ENCODE measurements around the gene TRIP13. TPM values are rescaled to one million over a fixed set of nuclear protein-coding genes. Genes with fewer than 3 reads are reported as not detected.
A peak's percentile ranks its signal among the peaks of the same experiment; 100 is the strongest.
"Not testable (repeated sequence)": the region's sequence is repeated elsewhere in the genome, so short reads cannot be mapped to it uniquely, and the experiment has no call there.

Gene TRIP13
- total and polyA plus RNA-seq, 9 of the 15 experiments (the other 6 are each of a cell fraction or from before 2014, with no cell fraction given) = 24.1 to 116 (median 53.2) TPM

- TF ChIP-seq, protein P1, sequence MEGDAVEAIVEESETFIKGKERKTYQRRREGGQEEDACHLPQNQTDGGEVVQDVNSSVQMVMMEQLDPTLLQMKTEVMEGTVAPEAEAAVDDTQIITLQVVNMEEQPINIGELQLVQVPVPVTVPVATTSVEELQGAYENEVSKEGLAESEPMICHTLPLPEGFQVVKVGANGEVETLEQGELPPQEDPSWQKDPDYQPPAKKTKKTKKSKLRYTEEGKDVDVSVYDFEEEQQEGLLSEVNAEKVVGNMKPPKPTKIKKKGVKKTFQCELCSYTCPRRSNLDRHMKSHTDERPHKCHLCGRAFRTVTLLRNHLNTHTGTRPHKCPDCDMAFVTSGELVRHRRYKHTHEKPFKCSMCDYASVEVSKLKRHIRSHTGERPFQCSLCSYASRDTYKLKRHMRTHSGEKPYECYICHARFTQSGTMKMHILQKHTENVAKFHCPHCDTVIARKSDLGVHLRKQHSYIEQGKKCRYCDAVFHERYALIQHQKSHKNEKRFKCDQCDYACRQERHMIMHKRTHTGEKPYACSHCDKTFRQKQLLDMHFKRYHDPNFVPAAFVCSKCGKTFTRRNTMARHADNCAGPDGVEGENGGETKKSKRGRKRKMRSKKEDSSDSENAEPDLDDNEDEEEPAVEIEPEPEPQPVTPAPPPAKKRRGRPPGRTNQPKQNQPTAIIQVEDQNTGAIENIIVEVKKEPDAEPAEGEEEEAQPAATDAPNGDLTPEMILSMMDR (IDR thresholded peaks at IDR 0.05 in 2 of 3, conservative IDR thresholded peaks at IDR 0.05 in 1 of 3; ENCODE audit: insufficient read depth in 2 of 3, low read depth in 1 of 3, low read length in 3 of 3) = peak in 2 of 3 experiments; percentile 30 to 34; a peak in 3 of 6 replicates
- 0 out of 4 replicates have a peak, but pooled peaks of 1 of the 2 experiments have one; percentile 16 for TF ChIP-seq RAD21 (CRISPR knock-in tag; conservative IDR thresholded peaks at IDR 0.05 in 1 of 2, IDR thresholded peaks at IDR 0.05 in 1 of 2)
- in situ Hi-C loops (cut with MboI) = loop anchor here (10.0 kb wide), 1 partner anchor 89 kb away; no protein-coding TSS in a partner anchor
- peaks cover 2 to 14% of the 10 kb centered on the region in 2 experiments; a peak in 3 of 5 replicates for H3K27me3 ChIP-seq (ENCODE audit: control insufficient read depth in 2 of 2, insufficient read depth in 2 of 2, low read length in 2 of 2)
- H3K4me2 ChIP-seq (ENCODE audit: insufficient read depth, low read length); H4K20me1 ChIP-seq (replicated peaks; ENCODE audit: control insufficient read depth, insufficient read depth, low read length); H2AFZ ChIP-seq (ENCODE audit: low read depth, low read length); CTCF ChIA-PET (ENCODE audit: low intra/inter-chr PET ratio); H3K9me3 ChIP-seq (replicated peaks; ENCODE audit: control insufficient read depth, insufficient read depth, low read depth, low read length); H3K36me3 ChIP-seq (ENCODE audit: control insufficient read depth, insufficient read depth, low read length); H3K4me3 ChIP-seq; H3K27ac ChIP-seq (ENCODE audit: extremely low read depth, low read depth, low read length); DNase-seq (ENCODE audit: extremely low read depth in 1 of 4, low spot score in 3 of 4); intact Hi-C loops (cut with micrococcal nuclease); H3K79me2 ChIP-seq (ENCODE audit: control insufficient read depth, insufficient read depth, low read length); BruUV-seq (replicated peaks); FAIRE-seq; POLR2A ChIA-PET; H3K4me1 ChIP-seq (replicated peaks in 1 of 2; ENCODE audit: control insufficient read depth in 2 of 2, insufficient read depth in 2 of 2, low read length in 2 of 2); H3K9ac ChIP-seq (ENCODE audit: insufficient read depth in 1 of 2, low read depth in 2 of 2, low read length in 2 of 2); H3K9me1 ChIP-seq (ENCODE audit: control insufficient read depth, insufficient read depth, low read length): not testable (repeated sequence)
- 18% methylated on average over 8 of the region's 22 CpGs for WGBS (ENCODE audit: insufficient coverage, low coverage, missing lambda C conversion rate)
- ATAC-seq = peak; percentile 64
Measured at GRCh38 chr5:843926-844325, 48.8 kb upstream of the TRIP13 start.

- DNase-seq (ENCODE audit: extremely low read depth in 1 of 4, low spot score in 3 of 4); intact Hi-C loops (cut with micrococcal nuclease); H2AFZ ChIP-seq (ENCODE audit: low read depth, low read length); H3K4me3 ChIP-seq; ATAC-seq; H3K27ac ChIP-seq (ENCODE audit: extremely low read depth, low read depth, low read length); BruUV-seq (replicated peaks); H3K36me3 ChIP-seq (ENCODE audit: control insufficient read depth, insufficient read depth, low read length); CTCF ChIA-PET (ENCODE audit: low intra/inter-chr PET ratio); H4K20me1 ChIP-seq (replicated peaks; ENCODE audit: control insufficient read depth, insufficient read depth, low read length); H3K9me1 ChIP-seq (ENCODE audit: control insufficient read depth, insufficient read depth, low read length); H3K9ac ChIP-seq (ENCODE audit: insufficient read depth in 1 of 2, low read depth in 2 of 2, low read length in 2 of 2); H3K4me2 ChIP-seq (ENCODE audit: insufficient read depth, low read length); H3K4me1 ChIP-seq (replicated peaks in 1 of 2; ENCODE audit: control insufficient read depth in 2 of 2, insufficient read depth in 2 of 2, low read length in 2 of 2); H3K9me3 ChIP-seq (replicated peaks; ENCODE audit: control insufficient read depth, insufficient read depth, low read depth, low read length); FAIRE-seq; POLR2A ChIA-PET; H3K79me2 ChIP-seq (ENCODE audit: control insufficient read depth, insufficient read depth, low read length): not testable (repeated sequence)
- in situ Hi-C loops (cut with MboI) = loop anchor here (10.0 kb wide), 1 partner anchor 90 kb away; no protein-coding TSS in a partner anchor
- WGBS (ENCODE audit: insufficient coverage, low coverage, missing lambda C conversion rate) = 19% methylated on average over 13 of the region's 16 CpGs
- H3K27me3 ChIP-seq (ENCODE audit: control insufficient read depth in 2 of 2, insufficient read depth in 2 of 2, low read length in 2 of 2) = peaks cover 2 to 19% of the 10 kb centered on the region in 2 experiments; a peak in 4 of 5 replicates
Measured at GRCh38 chr5:844426-844825, 48.3 kb upstream of the TRIP13 start.

DNA sequence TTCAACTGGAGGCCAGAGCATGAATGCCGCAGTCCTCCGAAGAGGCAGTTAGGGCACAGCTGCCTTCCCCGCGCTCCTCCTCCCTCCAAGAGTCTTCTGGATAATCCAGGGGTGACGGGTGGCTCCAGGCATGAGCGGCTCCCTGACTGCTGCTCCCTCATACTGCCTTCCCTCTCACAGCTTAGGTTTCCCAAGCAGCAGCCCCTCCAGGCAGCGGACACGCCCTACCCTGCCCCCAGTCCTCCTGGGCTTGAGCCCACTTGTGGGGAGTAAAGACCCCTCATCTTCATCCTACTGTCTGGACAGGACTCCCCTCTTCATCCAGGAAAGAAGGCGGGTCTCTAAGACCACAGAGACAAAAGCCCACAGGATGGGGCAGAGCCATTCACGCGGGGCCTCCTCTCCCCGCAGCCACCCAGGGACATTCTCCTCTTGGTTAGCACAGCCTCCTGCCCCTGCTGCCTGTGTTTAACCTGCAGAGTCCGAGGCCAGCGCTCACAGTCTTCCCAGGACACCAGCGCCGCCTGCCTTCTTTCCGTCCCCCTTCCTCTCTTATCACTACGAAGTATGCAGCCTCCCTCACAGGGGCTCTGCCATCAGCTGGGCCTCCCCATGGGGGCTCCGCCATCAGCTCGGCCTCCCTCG lies 47.5 kb upstream of the TRIP13 start:
- H3K9me3 ChIP-seq (replicated peaks; ENCODE audit: control insufficient read depth, insufficient read depth, low read depth, low read length); H3K4me3 ChIP-seq; BruUV-seq (replicated peaks); CTCF ChIA-PET (ENCODE audit: low intra/inter-chr PET ratio); H3K27ac ChIP-seq (ENCODE audit: extremely low read depth, low read depth, low read length); H3K9me1 ChIP-seq (ENCODE audit: control insufficient read depth, insufficient read depth, low read length); intact Hi-C loops (cut with micrococcal nuclease); H3K9ac ChIP-seq (ENCODE audit: insufficient read depth in 1 of 2, low read depth in 2 of 2, low read length in 2 of 2); POLR2A ChIA-PET; H2AFZ ChIP-seq (ENCODE audit: low read depth, low read length); H3K4me2 ChIP-seq (ENCODE audit: insufficient read depth, low read length); DNase-seq (ENCODE audit: extremely low read depth in 1 of 4, low spot score in 3 of 4); H3K79me2 ChIP-seq (ENCODE audit: control insufficient read depth, insufficient read depth, low read length); H3K36me3 ChIP-seq (ENCODE audit: control insufficient read depth, insufficient read depth, low read length); H4K20me1 ChIP-seq (replicated peaks; ENCODE audit: control insufficient read depth, insufficient read depth, low read length): not testable (repeated sequence)
- FAIRE-seq (peak; percentile 55), ATAC-seq (peak; percentile 72)
- in situ Hi-C loops (cut with MboI) = loop anchor here (10.0 kb wide), 1 partner anchor 90 kb away; no protein-coding TSS in a partner anchor
- H3K4me1 ChIP-seq (replicated peaks in 1 of 2; ENCODE audit: control insufficient read depth in 2 of 2, insufficient read depth in 2 of 2, low read length in 2 of 2) = peaks cover 0 to 13% of the 10 kb centered on the region in 2 experiments; a peak in 2 of 5 replicates
- WGBS (ENCODE audit: insufficient coverage, low coverage, missing lambda C conversion rate) = 12% methylated on average over 11 of the region's 21 CpGs
- H3K27me3 ChIP-seq (ENCODE audit: control insufficient read depth in 2 of 2, insufficient read depth in 2 of 2, low read length in 2 of 2) = peaks cover 9 to 27% of the 10 kb centered on the region in 2 experiments; a peak in 4 of 5 replicates

All from K562 (cell line).